NOMO-1 (cell line): ENCODE results near the gene TDRD7.

ENCODE experiments used
- DNase-seq, 2 experiments: peaks; one replicate each; lab custom pipeline; 2025; ENCODE audit not compliant: unreplicated experiment in 2 of 2; lab: John Stamatoyannopoulos, UW

TDRD7 gene

DNA sequence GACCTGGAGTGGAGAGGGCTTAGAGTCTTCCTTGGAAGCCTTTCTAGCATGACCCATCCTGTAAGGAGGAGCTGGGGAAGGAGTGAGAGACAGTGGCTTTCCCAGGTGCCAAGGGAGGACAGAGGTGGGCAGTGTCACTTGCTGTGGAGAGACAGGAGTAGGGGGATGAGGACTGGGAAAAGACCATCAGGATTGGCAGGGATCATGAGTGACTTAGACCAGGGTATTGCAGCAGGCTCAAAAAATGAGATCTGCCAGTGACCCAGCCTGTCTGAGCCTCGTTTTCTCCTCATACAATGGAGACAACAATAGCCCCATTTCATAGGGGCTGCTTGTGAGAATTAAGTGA lies 91.9 kb downstream of the TDRD7 start:
- no peak for DNase-seq

DNA sequence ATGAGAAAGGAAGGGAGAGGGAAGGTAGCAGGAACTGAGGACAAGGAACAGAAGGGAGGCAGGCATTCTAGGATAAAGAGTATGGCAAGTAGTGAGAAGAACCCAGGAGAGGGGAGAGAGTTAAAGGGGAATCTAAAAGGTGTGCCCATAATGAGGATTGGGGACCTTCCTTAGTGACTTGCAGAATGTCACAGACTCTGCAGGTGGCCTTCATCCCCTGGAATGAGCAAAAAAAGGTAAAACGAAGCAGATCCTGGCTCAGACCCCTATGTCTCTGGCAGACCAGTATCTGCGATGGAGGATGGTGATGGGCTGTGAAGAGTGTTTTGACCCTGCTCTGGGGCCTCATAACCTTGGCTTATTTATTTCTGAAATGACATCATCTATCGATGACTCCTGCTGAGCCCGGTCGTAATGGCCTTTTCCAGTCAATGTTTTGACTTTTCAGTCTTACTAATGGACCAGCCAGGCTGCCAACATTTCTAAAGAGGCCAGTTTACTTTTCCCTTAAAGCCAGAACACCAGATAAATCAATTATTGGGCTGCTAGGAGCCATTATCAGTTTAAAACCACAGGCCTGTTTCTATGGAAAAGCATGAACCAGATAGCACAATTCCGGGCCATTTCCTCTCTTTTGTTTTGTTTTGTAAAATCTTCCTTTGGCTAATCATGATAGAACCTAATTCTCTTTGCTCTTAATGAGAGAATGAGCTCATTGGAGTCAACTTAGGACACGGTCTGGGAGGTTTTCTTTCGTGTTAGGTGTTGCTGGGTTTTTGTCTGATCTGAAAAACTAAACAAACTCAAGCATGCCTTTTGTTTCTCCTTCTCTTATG lies 92.7 kb downstream of the TDRD7 start:
- DNase-seq: no peak

DNA sequence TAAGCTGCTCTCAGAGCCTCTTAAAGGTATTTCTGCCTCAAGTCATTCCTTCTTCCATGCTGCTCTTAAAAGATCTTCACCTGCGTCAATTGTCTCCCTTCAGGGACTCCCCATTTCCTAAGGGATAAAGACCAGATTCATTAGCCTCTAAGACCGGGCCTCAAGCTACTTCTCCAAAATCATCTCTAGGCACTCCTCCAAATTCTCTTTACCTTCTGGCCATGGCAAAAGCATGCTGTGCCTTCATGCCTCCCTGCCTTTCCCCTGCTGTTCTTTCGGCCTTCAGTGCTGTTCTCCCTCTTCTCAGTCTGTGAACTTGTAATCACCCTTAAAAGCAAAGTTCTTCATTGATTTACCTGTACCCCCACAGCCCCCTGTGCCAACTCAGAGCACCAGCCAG lies 93.9 kb downstream of the TDRD7 start:
- no peak for DNase-seq

DNA sequence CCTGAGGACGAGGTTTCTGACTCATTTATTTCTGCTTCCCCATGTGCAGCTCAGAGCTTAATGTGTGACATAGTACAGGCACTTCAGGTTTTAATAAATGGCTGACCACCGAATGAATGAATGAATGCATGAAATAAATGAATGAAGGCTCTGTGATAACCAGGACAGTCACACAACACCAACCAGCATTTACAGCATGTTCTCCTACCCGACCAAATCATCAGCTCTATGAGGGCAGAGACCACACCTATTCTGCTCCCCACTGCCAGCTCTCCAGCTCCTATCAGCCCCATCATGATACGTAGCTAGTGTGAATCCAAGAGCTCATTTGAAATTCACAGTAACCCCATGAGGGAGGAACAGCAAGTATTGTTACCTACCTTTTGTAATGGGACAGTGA lies 94.4 kb downstream of the TDRD7 start:
- no peak for DNase-seq

DNA sequence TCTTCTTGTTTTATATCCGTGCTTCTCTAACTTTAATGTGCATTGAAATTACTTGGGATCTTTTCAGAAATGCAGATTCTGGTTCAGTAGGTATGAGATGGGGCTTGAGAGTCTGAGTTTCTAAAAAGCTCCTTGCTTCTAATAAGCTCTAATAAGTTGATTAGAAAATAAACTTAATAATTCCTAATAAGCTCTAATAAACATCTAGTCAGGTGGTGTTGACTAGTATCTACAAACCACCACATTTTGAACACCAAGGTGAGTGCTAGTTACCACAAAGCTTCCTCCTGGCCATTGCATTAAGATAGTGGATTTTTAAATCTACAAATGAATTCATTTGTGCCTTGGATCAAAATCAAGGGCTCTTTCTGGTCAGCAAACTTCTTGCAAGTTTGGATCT lies 94.9 kb downstream of the TDRD7 start:
- DNase-seq: no peak

DNA sequence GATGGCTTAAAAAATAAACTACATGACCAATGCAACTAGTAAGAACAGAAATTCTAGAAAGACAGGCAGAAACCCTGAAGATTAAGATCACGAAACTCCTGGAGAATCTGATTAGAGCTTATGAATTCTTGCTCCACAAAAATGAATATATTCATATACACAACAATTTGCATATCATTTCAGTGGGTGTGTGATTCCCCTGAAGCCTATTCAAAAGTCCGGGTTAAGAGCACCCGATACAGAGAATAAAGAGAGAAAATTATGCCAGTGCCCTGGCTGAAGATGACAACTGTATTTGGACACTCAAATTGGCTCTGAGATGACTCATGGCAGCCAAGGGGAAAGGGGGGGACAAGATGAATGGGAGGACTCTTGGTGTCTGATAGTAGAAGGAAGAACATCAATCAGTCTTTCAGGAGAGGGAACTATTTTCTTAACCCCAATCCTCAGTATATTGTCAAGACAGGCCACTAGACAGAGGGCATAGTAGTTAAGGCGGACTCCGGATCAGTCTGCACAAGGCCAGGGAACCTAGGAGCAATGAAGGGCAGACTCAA lies 95.6 kb downstream of the TDRD7 start:
- DNase-seq: no peak

- no peak for DNase-seq
These were observed 97.0 kb downstream of the TDRD7 start for GRCh38 chr9:97508852-97509251.

DNA sequence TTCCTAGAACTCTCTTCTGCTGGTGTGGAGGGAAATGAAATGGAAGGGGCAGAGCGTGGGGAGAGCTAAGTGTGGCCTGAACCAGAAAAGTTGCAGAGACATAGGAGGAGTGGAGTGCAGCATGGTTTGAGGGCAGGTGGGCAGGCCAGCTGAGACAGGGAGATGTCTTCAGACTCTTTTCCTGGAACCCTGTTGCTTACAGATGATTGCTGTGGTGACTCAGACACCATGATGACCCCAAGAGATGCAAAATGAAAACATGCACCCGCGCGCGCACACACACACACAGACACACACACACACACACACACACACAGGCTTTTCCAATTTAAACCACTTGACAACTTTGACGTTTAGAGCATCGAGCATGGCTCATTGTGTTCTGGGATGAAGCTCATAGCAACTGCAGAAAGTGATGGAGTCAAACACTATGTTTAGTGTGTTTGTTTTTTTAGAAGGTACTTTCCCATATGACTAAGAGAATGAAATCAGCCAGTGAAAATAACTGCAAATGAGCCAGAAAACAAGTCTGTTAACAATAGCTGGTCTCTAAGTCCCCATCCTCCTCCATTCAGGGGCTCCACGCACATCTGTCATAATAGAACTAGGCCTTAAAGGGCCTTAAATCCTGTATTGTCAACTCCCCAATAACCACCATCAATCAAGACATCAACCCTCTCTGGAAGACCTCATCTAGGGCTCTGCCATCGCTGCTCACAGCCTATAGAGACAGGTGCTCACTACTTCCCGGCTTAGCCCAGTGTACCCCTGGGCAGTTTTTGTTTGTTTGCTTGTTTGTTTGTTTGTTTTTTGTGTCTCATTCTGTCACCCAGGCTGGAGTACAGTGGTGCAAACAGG lies 99.1 kb downstream of the TDRD7 start:
- no peak for DNase-seq

DNA sequence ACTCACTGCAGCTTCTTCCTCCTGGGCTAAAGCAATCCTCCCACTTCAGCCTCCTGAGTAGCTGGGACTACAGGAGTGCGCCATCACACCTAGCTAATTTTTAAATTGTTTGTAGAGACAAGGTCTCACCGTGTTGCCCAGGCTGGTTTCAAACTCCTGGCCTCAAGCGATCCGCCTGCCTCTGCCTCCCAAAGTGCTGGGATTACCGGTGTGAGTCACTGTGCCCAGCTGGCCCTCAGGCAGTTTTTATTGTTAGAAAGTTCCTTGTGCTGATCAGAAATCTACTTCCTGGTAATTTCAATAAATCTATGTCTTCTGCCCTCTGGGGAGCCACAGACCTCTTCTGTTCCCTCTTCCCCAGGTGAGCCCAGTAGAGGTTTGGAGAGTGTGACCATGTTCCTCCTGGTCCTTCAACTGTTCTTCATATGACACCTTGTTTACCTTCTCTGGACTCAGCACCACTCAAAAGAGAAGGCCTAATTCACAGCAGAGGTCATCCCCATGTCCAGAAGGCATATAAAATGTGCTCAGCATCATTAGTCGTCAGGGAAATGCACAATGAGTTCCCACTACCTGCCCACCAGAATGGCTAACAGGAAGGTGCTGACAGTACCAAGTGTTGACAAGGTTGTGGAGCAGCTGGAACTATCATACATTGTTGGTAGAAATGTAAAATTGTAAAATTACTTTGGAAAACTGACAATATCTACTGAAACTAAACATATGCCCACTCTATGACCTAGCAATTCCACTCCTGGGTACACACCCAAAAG lies 99.9 kb downstream of the TDRD7 start:
- no peak for DNase-seq

DNA sequence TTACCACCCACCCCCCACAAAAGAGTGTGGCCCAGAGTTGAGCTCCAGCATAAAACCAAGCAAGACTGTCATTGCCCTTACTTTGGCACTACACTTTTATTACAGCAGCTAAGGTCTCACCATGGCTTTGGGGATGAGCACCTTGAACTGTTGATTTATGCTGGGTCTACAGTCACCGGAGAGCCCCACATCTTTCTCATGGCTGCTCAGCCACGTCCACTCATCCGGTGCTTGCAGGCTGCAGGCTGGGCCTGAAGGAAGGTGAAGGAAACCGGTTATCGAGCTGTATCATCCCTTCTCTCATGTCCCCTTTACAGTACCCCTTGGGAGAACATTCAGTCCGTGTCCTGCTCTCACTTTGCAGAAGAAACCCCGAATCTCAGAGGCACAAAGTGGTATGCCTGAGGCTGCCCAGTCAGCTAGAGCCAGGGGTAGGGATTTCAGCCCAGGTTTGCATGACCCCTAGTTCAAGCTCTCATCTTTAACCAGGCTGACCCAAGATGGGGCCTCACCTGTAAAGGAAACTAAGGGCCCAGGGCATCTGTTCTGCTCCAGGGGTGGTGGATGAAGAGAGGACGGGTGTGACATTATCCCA lies 101.2 kb downstream of the TDRD7 start:
- DNase-seq: no peak

- no peak for DNase-seq
These were observed 102.6 kb downstream of the TDRD7 start for GRCh38 chr9:97514531-97514930.

DNA sequence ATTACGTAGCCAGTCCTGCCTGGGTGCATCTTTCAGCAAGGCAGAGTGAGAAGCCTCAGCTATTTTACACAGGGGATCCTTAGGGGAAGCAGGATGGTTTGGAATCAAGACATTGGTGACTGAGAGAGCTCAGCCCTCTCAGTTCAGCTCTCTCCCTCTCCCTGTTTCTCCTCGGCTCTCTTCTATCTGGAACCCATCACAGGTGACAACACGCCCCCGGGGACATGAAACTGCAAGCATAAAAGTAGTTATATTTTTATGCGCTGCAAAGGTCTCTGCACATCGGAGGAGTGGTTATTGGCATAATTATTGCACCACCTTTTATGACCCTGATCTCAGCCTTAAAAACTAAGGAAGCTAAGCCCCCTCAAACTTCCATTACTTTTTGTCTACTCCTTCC lies 103.8 kb downstream of the TDRD7 start:
- DNase-seq: no peak

- DNase-seq: no peak
These were observed 104.2 kb downstream of the TDRD7 start for GRCh38 chr9:97516111-97516510.

DNA sequence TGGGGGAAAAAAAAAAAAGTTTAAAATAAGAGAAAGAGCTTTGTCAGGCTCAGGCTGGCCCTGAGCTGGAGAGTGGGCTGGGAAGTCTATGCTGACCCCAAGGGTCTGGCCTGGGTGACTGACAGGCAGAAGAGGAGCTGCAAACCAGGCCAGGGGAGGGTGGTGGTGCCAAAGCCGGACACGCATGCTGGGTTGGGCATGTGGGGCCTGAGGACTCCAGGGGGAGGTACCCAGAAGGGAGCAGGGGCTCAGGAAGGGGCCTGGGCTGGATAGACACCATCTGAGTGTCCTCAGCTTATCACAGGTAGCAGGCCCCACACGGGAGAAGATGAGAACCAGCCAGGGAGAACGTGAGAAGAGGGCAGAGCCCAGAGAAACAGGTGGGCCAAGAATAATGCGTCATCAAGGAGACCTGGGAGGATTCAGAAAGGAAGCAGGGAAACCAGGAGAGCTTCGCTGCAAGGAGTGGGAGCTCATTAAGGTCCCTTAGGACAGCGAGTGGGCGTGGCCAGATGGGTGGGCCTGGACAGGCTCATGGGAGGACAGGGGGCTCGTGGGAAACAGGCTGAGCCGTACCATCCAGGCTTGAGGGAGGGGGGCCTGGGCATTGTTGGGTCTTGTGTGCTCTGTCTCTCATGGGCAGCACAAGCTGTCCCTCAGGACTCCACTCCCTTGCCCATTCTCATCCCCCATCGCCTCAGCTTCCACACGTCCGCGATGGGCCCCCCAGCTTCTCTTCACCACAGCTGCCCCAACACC lies 105.6 kb downstream of the TDRD7 start:
- DNase-seq: no peak

DNA sequence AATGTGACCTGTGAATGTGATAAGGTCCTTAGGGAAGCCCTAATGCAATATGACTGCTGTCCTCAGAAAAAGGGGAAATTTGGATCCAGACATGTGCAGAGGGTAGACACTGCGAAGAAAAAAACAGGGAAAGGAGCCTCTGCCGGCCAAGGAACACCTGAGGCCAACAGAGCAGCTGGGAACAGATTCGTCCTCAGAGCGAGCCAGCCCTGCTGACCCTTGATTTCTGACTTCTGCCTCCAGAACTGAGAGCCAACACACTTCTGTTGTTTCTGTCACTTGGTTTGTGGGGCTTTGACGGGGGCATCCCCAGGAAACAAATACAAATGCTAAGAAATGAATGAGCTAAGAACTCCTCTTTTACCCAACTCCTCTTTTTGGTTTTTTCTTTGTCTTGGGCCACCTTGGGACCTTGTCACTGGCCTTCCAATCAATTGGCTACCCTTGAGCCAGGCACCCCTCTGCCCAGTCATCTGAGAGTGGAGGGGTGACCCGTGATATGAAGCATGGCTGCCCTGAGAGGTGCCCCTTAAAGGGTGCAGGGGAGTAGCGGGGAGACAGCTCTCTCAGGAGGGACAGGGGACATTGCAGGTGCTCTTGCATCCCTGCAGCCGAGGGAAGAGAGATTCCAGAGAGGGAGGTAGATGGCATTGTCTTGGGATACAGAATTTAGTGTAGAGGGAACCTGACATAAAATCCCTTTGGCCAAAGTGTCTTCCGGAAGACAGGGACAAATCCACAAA lies 106.4 kb downstream of the TDRD7 start:
- no peak for DNase-seq

DNA sequence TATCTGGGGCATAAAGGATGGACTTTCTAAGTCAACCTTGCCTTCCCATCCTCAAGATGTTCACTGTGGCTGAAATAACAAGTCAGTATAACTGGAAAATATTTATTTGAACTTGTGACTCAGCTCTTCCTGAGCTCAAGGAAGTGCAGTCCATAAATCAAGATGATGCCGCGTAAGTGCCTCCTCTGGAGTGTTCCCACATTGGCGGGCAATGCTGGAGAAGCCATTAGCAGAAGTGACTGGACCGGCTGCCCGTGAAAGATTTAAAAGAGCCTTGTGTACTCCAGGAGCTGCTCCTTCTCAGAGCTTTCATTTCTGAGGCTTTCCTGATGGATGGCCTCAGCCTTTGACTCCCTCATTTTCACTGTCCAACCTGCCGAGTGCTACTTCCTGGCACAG lies 107.0 kb downstream of the TDRD7 start:
- DNase-seq: peak; percentile 69 to 76

- no peak for DNase-seq
These were observed 107.6 kb downstream of the TDRD7 start for GRCh38 chr9:97519441-97519970.

GRCh38 chr9:97521576-97522333 lies 109.9 kb downstream of the TDRD7 start:
- no peak for DNase-seq
